ENCODE data around the gene MARCHF10.

- no peak for TF ChIP-seq CTCF (CRISPR knock-in tag; IDR thresholded peaks at IDR 0.05)
- no peak for TF ChIP-seq ZBTB21 (CRISPR knock-in tag; IDR thresholded peaks at IDR 0.05)
- TF ChIP-seq KAT8 (CRISPR knock-in tag; IDR thresholded peaks at IDR 0.05), result no peak
- no peak for TF ChIP-seq E2F1 (CRISPR knock-in tag; IDR thresholded peaks at IDR 0.05)
- no peak for TF ChIP-seq MXI1 (IDR thresholded peaks at IDR 0.05; ENCODE audit: borderline replicate concordance, low read depth, low read length)
- TF ChIP-seq POLR2AphosphoS5 (IDR thresholded peaks at IDR 0.05; ENCODE audit: low read depth, low read length), result no peak
- no peak for TF ChIP-seq KDM5A (IDR thresholded peaks at IDR 0.05; ENCODE audit: borderline replicate concordance, low read length)
- no peak for TF ChIP-seq REST (IDR thresholded peaks at IDR 0.05; ENCODE audit: borderline replicate concordance in 1 of 2, low read depth in 1 of 2, low read length in 2 of 2)
- TF ChIP-seq E2F5 (CRISPR knock-in tag; conservative IDR thresholded peaks at IDR 0.05), result no peak
- no peak for TF ChIP-seq NR3C1 (CRISPR knock-in tag; IDR thresholded peaks at IDR 0.05)
Observed at GRCh38 chr17:62737513-62737912, 70.6 kb downstream of the MARCHF10 start.
